ENCODE results near the gene FAM168A. TPM values are rescaled to one million over a fixed set of nuclear protein-coding genes. Genes with fewer than 3 reads are reported as not detected.

The FAM168A gene
- total and polyA plus RNA-seq, 2 of the 8 experiments (the other 6 are each of a cell fraction or from before 2014, with no cell fraction given), result 17.1 to 21.6 TPM

DNA sequence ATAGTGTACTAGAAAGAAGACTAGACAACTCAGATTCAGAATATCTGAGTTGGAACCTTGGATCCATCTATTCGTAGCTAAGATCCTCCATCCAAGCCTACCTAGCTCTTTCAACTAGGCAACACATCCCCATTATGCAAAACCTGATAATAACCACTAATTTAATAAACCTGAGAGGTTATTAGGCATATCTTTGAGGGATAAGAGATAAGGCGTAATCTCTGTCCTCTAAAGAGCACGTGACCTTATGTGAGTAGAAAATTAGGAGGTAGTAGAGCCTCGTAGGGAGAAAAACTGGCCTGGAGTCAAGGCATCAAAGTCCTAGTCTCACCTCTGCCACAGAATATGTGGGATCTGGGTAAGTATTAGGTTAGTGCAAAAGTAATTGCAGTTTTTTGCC, 87.8 kb downstream of the FAM168A start (continued):
- TF ChIP-seq POU5F1 (IDR thresholded peaks at IDR 0.05; ENCODE audit: low read depth, low read length) (no peak), ZNF274 (IDR thresholded peaks at IDR 0.05; ENCODE audit: borderline replicate concordance, extremely low read depth, low read length) (no peak), CHD1 (IDR thresholded peaks at IDR 0.05; ENCODE audit: low read depth, low read length) (no peak), NANOG (IDR thresholded peaks at IDR 0.05; ENCODE audit: insufficient read depth, low read depth, low read length, poor library complexity, severe bottlenecking) (no peak), SP2 (IDR thresholded peaks at IDR 0.05; ENCODE audit: low read length) (no peak), CHD2 (IDR thresholded peaks at IDR 0.05; ENCODE audit: low read length) (no peak), CBX5 (IDR thresholded peaks at IDR 0.05; ENCODE audit: low read depth, low read length) (no peak), SIX5 (IDR thresholded peaks at IDR 0.05; ENCODE audit: low read depth, low read length) (no peak), RFX5 (IDR thresholded peaks at IDR 0.05; ENCODE audit: borderline replicate concordance, low read depth, low read length) (no peak)

All from H1 (cell line).